Measurements from ENCODE around the gene MEGF9.

DNA sequence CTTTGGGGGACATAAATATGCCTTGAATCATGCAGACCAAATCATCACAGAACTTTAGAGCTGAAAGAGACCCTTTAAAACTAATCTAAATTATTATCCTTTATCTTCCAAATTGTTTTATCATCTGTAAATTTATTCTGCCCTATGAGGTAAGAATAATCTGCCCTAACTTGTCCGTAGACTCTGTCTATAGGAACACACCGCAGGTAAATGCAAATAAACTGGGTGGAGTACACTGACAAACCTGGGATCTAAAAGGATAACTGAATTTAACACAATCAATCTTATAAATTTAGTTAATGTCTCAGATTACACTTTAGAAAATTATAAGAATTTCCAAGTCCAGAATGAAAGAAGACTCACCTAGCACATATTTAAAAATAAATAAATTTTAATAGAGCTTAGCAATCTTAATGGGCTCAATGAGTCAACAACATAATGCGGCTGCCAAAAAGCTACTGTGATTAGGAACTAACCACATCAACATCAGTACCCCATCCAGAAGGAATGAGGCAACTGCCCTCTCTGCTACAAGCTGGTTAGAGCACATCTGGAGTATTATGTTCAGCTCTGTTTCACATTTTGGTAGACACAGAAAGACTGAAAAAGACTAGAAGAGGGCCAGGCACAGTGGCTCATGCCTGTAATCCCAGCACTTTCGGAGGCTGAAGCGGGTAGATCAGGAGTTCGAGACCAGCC lies 5.6 kb downstream of the MEGF9 start:
- TF ChIP-seq, protein P1, sequence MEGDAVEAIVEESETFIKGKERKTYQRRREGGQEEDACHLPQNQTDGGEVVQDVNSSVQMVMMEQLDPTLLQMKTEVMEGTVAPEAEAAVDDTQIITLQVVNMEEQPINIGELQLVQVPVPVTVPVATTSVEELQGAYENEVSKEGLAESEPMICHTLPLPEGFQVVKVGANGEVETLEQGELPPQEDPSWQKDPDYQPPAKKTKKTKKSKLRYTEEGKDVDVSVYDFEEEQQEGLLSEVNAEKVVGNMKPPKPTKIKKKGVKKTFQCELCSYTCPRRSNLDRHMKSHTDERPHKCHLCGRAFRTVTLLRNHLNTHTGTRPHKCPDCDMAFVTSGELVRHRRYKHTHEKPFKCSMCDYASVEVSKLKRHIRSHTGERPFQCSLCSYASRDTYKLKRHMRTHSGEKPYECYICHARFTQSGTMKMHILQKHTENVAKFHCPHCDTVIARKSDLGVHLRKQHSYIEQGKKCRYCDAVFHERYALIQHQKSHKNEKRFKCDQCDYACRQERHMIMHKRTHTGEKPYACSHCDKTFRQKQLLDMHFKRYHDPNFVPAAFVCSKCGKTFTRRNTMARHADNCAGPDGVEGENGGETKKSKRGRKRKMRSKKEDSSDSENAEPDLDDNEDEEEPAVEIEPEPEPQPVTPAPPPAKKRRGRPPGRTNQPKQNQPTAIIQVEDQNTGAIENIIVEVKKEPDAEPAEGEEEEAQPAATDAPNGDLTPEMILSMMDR (optimal IDR thresholded peaks at IDR 0.05 in 1 of 3, IDR thresholded peaks at IDR 0.05 in 1 of 3, conservative IDR thresholded peaks at IDR 0.05 in 1 of 3; ENCODE audit: extremely low read depth in 1 of 3, insufficient read depth in 2 of 3, low read length in 3 of 3), result no peak
- TF ChIP-seq EZH2 (IDR thresholded peaks at IDR 0.05; ENCODE audit: low read length), result no peak

Measured in keratinocyte (primary cell).